ENCODE measurements around the gene PBRM1.

The PBRM1 gene

DNA sequence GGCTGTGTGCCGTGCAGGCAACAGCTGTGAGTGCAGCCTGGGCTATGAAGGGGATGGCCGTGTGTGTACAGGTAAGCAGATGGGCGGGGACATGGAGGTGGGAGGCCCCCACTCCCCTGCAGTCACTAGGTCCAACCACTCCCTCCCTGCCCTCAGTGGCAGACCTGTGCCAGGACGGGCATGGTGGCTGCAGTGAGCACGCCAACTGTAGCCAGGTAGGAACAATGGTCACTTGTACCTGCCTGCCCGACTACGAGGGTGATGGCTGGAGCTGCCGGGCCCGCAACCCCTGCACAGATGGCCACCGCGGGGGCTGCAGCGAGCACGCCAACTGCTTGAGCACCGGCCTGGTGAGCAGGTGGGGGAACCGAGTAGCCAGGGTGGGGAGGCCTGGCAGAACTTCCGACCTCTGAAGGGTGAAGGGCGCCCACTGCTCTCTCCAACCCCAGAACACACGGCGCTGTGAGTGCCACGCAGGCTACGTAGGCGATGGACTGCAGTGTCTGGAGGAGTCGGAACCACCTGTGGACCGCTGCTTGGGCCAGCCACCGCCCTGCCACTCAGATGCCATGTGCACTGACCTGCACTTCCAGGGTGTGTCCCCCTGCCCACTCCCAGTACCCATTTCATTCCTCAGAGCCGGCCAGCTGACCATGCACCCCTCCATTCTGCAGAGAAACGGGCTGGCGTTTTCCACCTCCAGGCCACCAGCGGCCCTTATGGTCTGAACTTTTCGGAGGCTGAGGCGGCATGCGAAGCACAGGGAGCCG is 163.6 kb downstream of the PBRM1 start:
- no peak for DNase-seq

DNA sequence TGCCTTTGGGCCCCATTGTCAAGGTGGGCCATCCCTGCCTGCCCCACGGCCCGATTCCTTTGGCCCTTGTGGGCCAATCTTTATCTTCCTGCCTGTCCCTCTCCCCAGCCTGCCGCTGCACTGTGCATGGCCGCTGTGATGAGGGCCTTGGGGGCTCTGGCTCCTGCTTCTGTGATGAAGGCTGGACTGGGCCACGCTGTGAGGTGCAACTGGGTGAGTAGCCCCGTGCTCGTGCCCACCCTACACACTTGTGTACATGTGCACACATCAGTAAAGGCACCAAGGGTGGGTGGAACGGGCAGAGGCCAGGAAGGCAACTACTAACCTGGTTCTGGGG is 164.3 kb downstream of the PBRM1 start:
- no peak for DNase-seq

DNA sequence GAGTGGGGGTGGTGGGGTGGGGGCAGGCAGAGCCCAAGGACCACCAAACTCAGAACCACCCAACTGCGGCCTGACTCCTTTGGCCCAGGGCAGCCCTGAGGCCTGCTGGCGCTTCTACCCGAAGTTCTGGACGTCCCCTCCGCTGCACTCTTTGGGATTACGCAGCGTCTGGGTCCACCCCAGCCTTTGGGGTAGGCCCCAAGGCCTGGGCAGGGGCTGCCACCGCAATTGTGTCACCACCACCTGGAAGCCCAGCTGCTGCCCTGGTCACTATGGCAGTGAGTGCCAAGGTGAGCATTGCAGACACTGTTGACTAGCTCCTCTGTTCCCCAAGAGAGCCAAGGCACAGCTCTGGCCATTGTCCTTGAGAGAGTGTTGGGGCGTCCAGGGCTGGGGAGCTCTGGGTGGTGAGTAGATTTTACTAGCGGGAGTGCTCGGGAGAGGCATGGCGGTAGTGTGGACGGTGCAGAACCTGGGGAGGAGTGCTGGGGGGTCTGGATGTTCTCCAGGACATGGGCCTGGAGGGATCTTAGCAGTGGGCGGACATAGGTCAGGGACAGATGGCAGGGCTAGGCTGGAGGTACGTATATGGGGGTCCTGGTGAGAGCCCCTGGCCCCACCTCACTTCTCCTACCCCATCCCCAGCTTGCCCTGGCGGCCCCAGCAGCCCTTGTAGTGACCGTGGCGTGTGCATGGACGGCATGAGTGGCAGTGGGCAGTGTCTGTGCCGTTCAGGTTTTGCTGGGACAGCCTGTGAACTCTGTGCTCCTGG is 164.8 kb downstream of the PBRM1 start:
- no peak for DNase-seq

GRCh38 chr3:52520141-52520667 is 165.5 kb downstream of the PBRM1 start:
- no peak for DNase-seq

- no peak for DNase-seq
Observed at GRCh38 chr3:52519445-52520140, 166.1 kb downstream of the PBRM1 start.

- no peak for DNase-seq
Observed at GRCh38 chr3:52518723-52519444, 166.8 kb downstream of the PBRM1 start.

- DNase-seq: no peak
Observed at GRCh38 chr3:52517796-52518722, 167.7 kb downstream of the PBRM1 start.

- DNase-seq: no peak
Observed at GRCh38 chr3:52516509-52517195, 169.1 kb downstream of the PBRM1 start.

DNA sequence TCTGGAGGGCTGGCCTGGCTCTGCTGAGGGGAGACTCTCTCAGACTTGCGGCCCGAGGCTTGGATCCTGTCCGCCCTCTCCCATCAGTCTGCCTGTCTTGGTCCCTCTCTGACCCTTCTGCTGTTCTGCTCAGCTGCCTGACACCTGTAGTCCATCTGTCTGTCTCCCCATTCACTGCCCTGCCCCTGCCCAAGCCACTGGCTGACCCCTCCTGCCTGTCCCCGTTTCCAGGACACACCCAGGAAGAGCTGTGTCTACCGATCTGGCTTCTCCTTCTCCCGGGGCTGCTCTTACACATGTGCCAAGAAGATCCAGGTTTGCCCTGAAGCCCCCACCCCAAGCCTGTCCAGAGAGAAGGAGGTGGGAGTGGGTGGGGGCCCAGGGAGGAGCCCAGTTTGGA is 170.5 kb downstream of the PBRM1 start:
- DNase-seq: no peak

DNA sequence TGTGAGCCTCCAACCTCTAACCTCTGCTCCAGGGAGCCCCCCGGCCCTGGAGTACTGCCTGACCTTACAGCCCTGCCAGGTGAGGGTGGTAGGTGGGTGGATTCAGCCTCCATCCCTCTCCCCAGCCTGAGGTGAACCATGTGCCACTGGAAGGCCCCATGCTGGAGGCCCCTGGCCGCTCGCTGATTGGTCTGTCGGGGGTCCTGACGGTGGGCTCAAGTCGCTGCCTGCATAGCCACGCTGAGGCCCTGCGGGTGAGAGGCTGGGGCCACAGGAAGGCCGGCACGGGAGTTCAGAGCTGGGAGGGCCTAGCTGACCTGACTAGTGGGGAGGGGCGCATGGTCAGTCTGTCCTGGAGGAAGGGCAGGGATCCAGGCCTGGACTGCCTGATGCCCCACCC is 171.1 kb downstream of the PBRM1 start:
- no peak for DNase-seq

GRCh38 chr3:52513281-52513680 is 172.4 kb downstream of the PBRM1 start:
- DNase-seq: no peak

GRCh38 chr3:52512727-52513126 is 173.0 kb downstream of the PBRM1 start:
- DNase-seq: no peak

GRCh38 chr3:52512105-52512504 is 173.6 kb downstream of the PBRM1 start:
- DNase-seq: no peak

GRCh38 chr3:52511509-52511908 is 174.2 kb downstream of the PBRM1 start:
- DNase-seq: no peak

DNA sequence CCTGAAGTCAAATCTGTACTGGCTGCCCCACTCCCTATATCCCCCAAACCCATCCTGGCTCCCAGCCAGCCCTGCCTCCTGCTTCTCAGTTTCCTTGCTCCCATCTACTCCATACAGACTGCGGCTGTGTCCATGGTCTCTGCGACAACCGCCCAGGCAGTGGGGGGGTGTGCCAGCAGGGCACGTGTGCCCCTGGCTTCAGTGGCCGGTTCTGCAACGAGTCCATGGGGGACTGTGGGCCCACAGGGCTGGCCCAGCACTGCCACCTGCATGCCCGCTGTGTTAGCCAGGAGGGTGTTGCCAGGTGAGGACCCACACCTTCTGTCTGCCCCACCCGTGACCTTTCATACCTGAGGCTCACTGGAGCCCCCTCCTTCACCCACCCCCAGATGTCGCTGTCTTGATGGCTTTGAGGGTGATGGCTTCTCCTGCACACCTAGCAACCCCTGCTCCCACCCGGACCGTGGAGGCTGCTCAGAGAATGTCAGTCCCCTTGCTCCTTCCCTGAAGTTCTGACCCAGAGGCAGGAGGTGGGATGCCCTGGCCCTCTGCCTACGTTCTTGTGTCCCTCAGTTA is 175.9 kb downstream of the PBRM1 start:
- no peak for DNase-seq

GRCh38 chr3:52507359-52507758 is 178.4 kb downstream of the PBRM1 start:
- no peak for DNase-seq

DNA sequence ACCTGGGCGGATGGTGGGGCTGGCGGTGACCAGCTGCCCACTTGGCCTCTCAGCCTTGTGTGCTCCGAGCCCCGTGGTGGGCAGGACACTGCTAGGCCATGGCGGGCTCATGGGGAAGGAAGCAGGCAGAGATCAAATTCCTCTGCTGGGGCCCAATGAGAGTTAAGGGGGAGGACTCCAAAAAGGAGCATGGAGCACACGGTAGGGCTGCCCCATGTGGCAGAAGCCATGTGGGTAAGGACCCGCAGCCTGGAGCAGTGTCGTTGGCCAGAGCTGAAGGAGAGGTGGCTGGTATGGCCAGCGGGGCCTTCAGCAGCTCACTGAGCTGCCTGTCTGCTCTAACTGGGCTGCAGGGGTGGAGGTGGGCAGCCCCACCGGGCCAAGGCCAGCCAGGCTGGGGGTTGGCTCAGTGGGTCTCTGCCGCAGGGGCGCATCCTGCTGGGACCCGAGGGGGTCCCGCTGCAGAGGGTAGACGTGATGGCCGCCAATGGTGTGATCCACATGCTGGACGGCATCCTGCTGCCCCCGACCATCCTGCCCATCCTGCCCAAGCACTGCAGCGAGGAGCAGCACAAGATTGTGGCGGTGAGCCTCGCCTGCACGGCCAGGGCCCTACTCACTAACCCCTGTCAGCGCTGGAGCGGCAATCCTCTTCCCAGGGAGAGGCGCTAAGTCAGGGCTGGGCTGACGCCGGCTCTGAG is 179.3 kb downstream of the PBRM1 start:
- no peak for DNase-seq

- no peak for DNase-seq
Observed at GRCh38 chr3:52504977-52505376, 180.7 kb downstream of the PBRM1 start.

DNA sequence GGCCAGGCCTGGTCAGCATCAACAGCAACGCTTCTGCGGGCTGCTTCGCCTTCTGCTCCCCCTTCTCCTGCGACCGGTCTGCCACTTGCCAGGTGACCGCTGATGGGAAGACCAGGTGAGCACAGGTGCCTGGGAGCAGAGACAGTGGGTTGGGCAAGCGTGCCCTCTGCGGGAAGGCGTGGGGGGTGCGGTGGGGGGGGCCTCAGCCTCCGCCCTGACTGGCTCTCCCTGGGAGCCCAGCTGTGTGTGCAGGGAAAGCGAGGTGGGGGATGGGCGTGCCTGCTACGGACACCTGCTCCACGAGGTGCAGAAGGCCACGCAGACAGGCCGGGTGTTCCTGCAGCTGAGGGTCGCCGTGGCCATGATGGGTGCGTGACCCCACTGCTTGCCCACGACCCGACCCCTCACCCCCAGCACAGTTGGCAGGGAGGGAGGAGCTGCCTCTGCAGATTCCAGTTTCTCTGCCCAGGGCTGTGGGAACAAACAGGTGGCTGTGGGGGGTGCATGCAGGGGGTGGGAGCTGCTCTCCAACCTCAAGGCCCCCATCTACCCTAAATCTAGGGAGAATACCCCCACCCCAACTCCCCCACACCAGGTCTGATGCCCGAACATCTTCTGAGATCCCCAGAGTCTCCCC is 181.8 kb downstream of the PBRM1 start:
- no peak for DNase-seq

Data from CD4-positive, alpha-beta T cell treated with Interferon alpha-2 for 1 hour (primary cell).